NCI-H2227 (cell line): ENCODE measurements around the gene MTOR.

Experiments used
- DNase-seq: peaks from one replicate; lab custom pipeline; 2025; ENCODE audit not compliant: unreplicated experiment; lab: John Stamatoyannopoulos, UW

MTOR gene

GRCh38 chr1:11067716-11068599 lies 194.4 kb downstream of the MTOR start:
- DNase-seq: no peak

GRCh38 chr1:11065796-11066195 lies 196.6 kb downstream of the MTOR start:
- no peak for DNase-seq

GRCh38 chr1:11064942-11065341 lies 197.4 kb downstream of the MTOR start:
- DNase-seq: no peak

- DNase-seq: peak; percentile 26
Observed at GRCh38 chr1:11063937-11064537, 198.3 kb downstream of the MTOR start.

GRCh38 chr1:11062965-11063401 lies 199.4 kb downstream of the MTOR start:
- DNase-seq: no peak

DNA sequence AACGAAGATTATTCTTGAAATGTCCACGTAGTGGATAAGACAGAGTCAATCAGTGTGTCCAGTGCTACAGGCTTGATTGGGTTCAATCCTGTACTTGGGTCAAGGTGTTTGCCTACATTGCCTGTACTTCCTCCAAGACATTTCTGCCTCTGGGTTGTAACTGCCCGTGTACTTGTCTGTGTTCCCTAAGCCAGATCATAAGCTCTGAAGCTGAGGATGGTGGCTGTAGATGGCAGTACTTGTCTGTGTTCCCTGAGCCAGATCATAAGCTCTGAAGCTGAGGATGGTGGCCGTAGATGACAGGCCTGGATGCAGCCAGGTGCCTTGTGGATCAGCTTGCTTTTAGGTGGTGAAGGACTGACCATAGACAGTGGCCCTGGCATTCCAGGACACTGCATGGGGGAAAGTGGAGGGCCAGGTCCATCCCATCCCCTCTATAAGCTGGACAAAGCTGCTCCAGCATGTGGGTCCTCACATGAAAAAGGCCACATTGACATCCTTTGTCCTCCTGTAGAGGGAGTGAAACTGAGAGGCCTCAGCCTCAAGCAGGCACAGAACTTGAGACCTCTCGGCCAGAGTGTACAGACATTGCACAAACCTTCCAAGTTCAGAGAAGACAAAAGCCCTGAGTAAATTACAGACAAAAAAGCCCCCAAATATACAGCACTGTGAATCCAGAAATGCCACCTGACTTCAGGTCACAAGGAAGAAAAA lies 200.5 kb downstream of the MTOR start:
- DNase-seq: no peak

GRCh38 chr1:11059968-11060830 lies 202.2 kb downstream of the MTOR start, which contains the start of gene SRM:
Gene SRM, minus strand, starts transcription at chr1:11060018. Its CDS starts 75 bp downstream, at chr1:11059943.
- DNase-seq: peak; percentile 96

- DNase-seq: peak; percentile 69
Observed at GRCh38 chr1:11059155-11059967, 203.0 kb downstream of the MTOR start.

DNA sequence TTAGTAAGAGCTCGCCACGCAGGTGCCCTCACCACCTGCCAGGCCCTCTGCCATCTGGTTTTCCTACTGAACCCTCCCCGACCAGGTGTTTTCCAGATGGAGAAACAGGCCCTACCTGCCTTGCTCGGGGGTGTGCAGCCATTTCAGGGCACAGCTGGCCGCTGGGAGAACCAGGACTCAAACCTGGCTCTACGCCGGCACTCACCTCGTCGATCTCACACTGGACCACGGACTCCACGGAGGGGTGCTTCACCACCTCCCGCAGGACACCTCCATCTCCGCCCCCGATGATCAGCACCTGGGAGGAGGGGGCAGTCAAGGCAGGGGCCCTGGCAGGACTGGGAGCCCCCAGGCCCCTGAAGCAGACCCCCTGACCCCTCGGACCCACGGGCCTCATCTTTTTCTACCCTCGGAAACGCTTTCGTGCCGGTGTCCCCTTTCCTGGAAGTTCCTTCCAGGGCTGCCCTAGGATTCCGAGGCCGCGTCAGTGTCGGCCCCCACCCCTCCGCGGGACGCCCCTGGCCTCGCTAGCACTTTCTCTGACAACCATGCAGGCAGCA lies 203.7 kb downstream of the MTOR start:
- no peak for DNase-seq

DNA sequence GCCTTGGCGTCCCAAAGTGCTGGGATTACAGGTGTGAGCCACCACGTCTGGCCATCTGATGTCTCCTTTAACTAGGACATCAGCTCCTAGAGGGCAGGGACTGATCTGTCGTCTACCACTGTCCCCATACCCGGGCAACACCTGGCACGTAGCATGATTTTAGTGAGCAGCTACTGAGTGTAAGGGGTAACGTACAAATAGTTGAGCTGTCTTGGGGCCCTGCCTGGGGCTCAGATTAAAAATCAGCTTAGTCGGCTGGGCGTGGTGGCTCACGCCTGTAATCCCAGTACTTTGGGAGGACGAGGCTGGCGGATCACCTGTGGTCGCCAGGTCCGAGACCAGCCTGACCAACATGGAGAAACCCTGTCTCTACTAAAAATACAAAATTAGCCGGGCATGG lies 204.3 kb downstream of the MTOR start:
- no peak for DNase-seq

- DNase-seq: no peak
Observed at GRCh38 chr1:11057477-11057876, 204.9 kb downstream of the MTOR start.
